ENCODE measurements around the gene IQCK. TPM values are rescaled to one million over a fixed set of nuclear protein-coding genes. Genes with fewer than 3 reads are reported as not detected.
A peak's percentile ranks its signal among the peaks of the same experiment; 100 is the strongest.
"Not testable (repeated sequence)": the region's sequence is repeated elsewhere in the genome, so short reads cannot be mapped to it uniquely, and the experiment has no call there.

The IQCK gene
- total RNA-seq, 2 donors from 2014 or later: 2.2 to 3.7 TPM

DNA sequence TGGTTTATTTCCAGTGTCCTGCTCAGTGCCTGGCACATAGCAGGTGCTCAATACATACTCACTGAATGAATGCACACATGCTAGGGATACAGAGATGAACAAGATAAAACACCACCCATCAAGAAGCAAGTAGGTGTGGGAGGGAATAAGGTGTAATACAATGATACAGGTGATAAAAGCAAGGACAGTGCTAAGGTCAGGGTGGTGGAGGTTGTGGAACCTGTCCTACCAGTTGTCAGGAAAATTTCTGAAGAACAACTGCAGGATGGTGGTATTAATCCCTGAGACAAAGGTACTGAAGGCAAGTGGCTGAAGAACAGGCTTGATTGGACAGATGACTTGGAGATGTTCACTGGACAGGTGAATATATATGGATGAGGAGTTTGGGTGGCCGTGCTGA lies 1.9 kb upstream of the IQCK start:
- Mint-ChIP-seq H3K4me3 (peak overlapping the region; percentile 66), H3K27ac (no peak overlapping the region), H3K36me3 (ENCODE audit: low read depth) (peaks cover 10% of the 10 kb centered on the region), H3K27me3 (no peaks in the 10 kb centered on the region), H3K4me1 (peaks cover 32% of the 10 kb centered on the region)
- no peak for DNase-seq
- H3K9me3 ChIP-seq (ENCODE audit: control insufficient read depth, low read length, poor library complexity, severe bottlenecking): no peaks in the 10 kb centered on the region
- no peak for ATAC-seq

DNA sequence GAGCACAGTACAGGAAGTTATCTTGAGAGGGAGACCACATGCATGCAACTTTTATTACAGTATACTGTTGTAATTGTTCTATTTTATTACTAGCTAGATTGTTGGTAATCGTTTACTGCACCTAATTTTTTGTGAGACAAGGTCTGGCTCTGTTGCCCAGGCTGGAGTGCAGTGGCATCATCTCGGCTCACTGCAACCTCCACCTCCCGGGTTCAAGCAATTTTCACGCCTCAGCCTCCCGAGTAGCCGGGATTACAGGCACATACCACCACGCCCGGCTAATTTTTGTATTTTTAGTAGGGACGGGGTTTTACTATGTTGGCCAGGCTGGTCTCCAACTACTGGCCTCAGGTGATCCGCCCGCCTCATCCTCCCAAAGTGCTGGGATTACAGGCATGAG lies 1.3 kb upstream of the IQCK start:
- not testable (repeated sequence) for H3K9me3 ChIP-seq (ENCODE audit: control insufficient read depth, low read length, poor library complexity, severe bottlenecking); DNase-seq; H3K36me3 Mint-ChIP-seq (ENCODE audit: low read depth); H3K27me3 Mint-ChIP-seq; H3K27ac Mint-ChIP-seq; ATAC-seq
- Mint-ChIP-seq H3K4me1 (peaks cover 32% of the 10 kb centered on the region), H3K4me3 (peak overlapping the region; percentile 97)

DNA sequence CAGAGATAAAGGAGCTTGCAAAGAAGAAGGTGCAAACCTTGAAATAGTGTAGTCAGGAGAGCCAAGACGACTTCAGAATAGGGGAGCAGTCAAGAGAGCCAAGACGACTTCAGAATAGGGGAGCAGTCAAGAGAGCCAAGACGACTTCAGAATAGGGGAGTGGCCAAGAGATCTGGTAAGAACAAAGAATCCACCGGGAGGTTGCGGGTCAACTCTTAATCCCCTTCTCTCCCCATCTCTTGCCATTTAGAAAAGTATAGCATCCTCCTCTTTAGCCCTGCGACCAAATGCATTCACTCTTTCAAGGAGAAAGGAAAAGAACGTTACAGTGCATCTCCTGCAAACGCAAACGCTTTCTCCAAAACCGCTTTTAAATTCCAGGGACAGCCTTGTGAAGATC lies 757 bp upstream of the IQCK start:
- Mint-ChIP-seq H3K27me3 (no peaks in the 10 kb centered on the region), H3K27ac (peak overlapping the region; percentile 78), H3K36me3 (ENCODE audit: low read depth) (peaks cover 7% of the 10 kb centered on the region), H3K4me3 (peak overlapping the region; percentile 97), H3K4me1 (peaks cover 31% of the 10 kb centered on the region)
- no peaks in the 10 kb centered on the region for H3K9me3 ChIP-seq (ENCODE audit: control insufficient read depth, low read length, poor library complexity, severe bottlenecking)
- DNase-seq: no peak
- no peak for ATAC-seq

DNA sequence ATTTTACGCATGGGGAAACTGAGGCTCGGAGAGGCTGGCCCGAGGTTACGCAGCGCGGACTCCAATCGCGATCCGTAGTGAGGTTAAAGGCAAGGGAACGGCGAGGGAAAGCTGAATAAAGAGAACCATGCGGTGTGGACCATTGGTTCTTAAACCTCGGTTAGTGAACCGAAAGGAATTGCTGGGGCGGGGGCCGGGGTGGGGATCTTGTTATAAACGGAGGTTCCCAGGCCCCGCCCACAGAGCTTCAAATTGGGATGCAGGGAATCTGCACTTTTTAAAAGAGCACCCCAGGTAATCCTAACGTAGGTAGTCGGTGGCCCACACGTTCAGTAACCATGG lies 524 bp downstream of the IQCK start:
- no peaks in the 10 kb centered on the region for H3K9me3 ChIP-seq (ENCODE audit: control insufficient read depth, low read length, poor library complexity, severe bottlenecking)
- DNase-seq (no peak), ATAC-seq (no peak)
- Mint-ChIP-seq H3K4me3 (peak overlapping the region; percentile 97), H3K4me1 (peaks cover 31% of the 10 kb centered on the region), H3K27me3 (no peaks in the 10 kb centered on the region), H3K36me3 (ENCODE audit: low read depth) (peaks cover 7% of the 10 kb centered on the region), H3K27ac (peak overlapping the region; percentile 78)

DNA sequence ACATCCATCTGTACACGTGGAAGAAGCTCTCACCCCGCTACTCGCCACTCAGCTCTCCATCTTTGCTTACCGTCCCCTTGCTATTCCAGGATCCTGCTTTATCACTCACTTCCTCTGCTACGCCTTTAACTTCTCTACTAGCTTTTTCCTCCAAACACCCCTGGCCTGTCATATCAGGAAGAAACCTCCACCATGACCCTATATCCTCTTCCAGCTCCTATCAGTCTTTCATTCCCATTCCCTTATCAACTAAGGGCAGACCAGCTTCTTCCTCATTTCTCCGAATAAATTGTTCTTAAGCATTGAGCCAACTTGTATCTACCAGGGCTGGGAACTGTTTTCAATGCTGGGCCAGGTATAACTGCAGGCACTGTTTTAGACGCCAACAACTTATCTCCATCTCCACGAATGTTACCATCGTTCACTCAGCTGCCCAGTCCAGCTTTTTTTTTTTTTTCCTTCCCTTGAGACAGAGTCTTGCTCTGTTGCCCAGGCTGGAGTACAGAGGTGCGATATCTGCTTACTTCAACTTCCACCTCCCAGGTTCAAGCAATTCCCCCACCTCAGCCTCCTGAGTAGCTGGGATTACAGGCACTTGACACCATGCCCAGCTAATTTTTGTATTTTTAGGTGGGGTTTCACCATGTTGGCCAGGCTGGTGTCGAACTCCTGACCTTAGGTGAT lies 4.3 kb downstream of the IQCK start:
- H3K4me1 Mint-ChIP-seq: peaks cover 11% of the 10 kb centered on the region
- H3K36me3 Mint-ChIP-seq (ENCODE audit: low read depth): no peaks in the 10 kb centered on the region
- DNase-seq (no peak), ATAC-seq (no peak)
- H3K4me3 Mint-ChIP-seq: peak overlapping the region; percentile 67
- peak overlapping the region; percentile 77 for H3K27ac Mint-ChIP-seq
- H3K9me3 ChIP-seq (ENCODE audit: control insufficient read depth, low read length, poor library complexity, severe bottlenecking): no peaks in the 10 kb centered on the region
- H3K27me3 Mint-ChIP-seq: no peaks in the 10 kb centered on the region

DNA sequence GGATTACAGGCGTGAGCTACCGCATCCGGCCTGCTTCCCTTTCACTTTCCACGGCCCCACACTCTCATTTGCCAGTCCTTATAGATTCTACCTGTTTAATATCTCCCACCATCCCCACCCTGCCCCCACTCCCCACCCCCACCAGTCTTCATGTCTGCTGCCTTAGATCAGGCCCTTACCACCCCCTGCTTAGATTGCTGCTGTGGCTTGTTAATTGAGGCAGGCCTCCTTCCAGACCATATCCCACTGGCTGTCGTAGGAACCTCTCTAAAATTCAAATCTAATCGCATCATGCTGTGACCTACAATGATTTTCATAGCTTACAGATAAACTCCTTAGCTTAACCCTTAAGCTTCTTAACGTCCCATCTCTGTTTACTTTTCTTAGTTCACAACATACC lies 4.9 kb downstream of the IQCK start:
- no peaks in the 10 kb centered on the region for H3K27me3 Mint-ChIP-seq
- no peaks in the 10 kb centered on the region for H3K36me3 Mint-ChIP-seq (ENCODE audit: low read depth)
- H3K4me1 Mint-ChIP-seq: peaks cover 11% of the 10 kb centered on the region
- peak overlapping the region; percentile 67 for H3K4me3 Mint-ChIP-seq
- H3K27ac Mint-ChIP-seq: no peak overlapping the region
- no peak for ATAC-seq
- DNase-seq: no peak
- H3K9me3 ChIP-seq (ENCODE audit: control insufficient read depth, low read length, poor library complexity, severe bottlenecking): no peaks in the 10 kb centered on the region

DNA sequence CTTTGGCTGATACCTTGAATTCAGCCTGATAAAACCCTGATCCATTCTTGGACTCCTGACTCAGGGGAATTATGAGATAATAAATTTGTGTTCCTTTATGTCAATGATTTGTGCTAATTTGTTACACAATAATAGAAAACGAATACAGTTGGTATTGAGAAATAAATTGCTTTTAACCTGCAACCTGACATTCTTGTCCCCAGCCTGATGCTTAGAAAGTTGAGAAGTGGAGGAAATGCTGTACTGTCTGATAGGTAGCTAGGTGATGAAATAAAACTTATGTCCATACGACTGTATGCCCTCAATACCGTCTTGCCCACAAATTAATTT lies 10.5 kb downstream of the IQCK start:
- Mint-ChIP-seq H3K27ac (no peak overlapping the region), H3K27me3 (no peaks in the 10 kb centered on the region), H3K4me3 (no peak overlapping the region), H3K4me1 (peaks cover 3% of the 10 kb centered on the region), H3K36me3 (ENCODE audit: low read depth) (no peaks in the 10 kb centered on the region)
- DNase-seq: no peak
- no peaks in the 10 kb centered on the region for H3K9me3 ChIP-seq (ENCODE audit: control insufficient read depth, low read length, poor library complexity, severe bottlenecking)
- no peak for ATAC-seq

DNA sequence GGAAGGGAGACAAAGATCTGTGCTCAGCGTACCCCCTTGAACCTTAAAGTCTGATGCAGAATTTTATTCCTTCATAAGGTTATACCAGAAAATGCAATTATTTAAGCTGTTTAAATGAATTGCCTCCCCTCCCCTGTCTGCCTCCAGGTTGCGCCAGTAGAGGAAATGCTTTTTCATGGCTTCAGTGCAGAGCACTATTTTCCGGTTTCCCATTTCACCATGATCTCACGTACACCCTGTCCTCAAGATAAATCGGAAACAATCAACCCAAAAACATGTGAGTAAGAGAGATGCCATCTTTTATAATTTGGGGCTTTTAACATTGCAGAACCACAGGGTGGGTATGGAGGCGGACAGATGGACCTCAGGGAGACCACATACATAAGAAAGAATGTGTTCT lies 15.5 kb downstream of the IQCK start:
- ATAC-seq (no peak), DNase-seq (no peak)
- no peaks in the 10 kb centered on the region for H3K9me3 ChIP-seq (ENCODE audit: control insufficient read depth, low read length, poor library complexity, severe bottlenecking)
- Mint-ChIP-seq H3K36me3 (ENCODE audit: low read depth) (peaks cover 5% of the 10 kb centered on the region), H3K4me3 (no peak overlapping the region), H3K27ac (no peak overlapping the region), H3K27me3 (no peaks in the 10 kb centered on the region), H3K4me1 (no peaks in the 10 kb centered on the region)

DNA sequence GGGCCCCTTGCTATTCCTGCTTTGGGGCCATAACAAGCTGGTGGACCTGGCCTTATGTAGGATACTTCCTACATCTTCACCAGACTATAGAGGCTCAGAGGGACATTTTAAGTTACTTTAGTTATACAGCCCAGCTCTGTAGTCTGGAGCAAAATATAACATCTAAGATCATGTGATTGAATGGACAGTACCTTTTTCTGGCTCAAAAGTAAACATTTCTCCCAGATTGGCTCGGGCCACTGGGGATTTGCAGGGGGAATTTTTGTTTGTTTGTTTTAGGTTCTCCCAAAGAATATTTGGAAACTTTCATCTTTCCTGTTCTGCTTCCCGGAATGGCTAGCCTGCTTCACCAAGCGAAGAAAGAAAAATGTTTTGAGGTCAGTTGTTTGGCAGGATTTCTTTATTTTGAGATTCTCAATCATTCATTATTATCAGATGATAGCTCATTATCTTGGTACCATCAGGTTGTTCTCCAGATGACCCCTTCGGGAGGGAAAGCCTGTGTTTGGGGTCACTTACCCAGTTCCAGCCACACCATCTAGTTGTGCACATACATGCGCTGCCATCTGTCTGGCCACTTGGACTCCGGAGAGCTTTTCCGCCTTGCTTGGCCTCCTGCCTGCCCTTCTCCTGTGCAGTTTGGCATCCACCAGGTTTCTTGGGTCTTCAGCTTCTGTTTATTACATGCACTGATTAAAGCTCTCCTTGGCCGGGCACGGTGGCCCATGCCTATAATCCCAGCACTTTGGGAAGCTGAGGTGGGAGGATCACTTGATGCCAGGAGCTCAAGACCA lies 17.2 kb downstream of the IQCK start:
- no peaks in the 10 kb centered on the region for H3K9me3 ChIP-seq (ENCODE audit: control insufficient read depth, low read length, poor library complexity, severe bottlenecking)
- Mint-ChIP-seq H3K27ac (no peak overlapping the region), H3K36me3 (ENCODE audit: low read depth) (peaks cover 10% of the 10 kb centered on the region), H3K4me3 (no peak overlapping the region), H3K4me1 (no peaks in the 10 kb centered on the region), H3K27me3 (peaks cover 9% of the 10 kb centered on the region)
- no peak for DNase-seq
- ATAC-seq: no peak

DNA sequence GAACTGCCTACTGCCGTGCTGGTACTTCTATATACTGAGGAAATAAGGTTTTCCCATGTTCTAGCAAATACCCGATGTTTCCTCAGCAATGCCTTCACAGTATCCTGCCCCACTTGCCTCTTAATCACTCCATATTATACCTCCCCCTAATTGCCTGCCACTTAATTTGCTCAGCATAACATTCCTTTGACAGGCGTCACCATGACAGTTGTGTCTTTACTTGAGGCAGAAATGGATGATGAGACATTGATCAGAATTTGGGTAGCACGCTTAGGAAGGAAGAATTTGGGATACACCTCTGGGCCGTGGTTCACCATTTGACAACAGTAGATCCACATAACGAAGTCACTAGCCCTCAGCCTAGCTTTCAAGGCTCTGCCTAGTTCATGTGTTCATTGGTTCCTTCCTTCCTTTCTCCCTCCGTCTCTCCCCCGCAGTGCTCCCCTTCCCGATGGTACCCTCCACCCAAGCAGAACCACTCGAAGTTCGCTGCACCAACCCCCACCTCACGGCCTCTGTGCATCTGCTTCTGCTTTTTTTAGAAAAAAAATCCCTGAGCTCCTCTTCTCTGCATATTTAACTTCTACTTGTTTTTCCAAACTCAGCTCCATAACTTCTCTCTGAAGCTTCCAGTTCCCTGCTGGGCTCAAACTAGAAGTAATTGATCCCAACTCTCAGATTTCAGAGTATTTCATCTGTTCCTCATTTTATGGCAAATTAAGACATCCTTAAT lies 19.4 kb downstream of the IQCK start:
- no peaks in the 10 kb centered on the region for H3K9me3 ChIP-seq (ENCODE audit: control insufficient read depth, low read length, poor library complexity, severe bottlenecking)
- no peaks in the 10 kb centered on the region for H3K4me1 Mint-ChIP-seq
- H3K36me3 Mint-ChIP-seq (ENCODE audit: low read depth): peaks cover 12% of the 10 kb centered on the region
- ATAC-seq (no peak), DNase-seq (no peak)
- H3K4me3 Mint-ChIP-seq: no peak overlapping the region
- no peak overlapping the region for H3K27ac Mint-ChIP-seq
- peaks cover 13% of the 10 kb centered on the region for H3K27me3 Mint-ChIP-seq

DNA sequence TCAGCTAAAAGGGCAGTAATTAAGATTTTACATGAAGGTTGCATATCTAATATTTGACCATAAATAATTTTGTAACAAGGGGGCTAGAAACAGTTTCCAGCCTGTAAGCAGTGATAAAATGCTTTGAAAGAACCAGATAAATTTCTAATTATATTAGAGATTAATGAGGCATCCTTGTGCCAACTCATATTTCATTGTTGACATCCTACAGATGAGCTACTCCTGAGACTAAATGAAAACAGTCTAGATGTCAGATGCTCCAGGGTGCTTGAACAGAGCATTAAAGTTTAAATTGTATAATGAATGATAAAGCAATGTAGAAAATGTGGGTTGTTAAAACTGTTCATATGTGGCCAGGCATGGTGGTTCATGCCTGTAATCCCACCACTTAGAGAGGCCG lies 23.3 kb downstream of the IQCK start:
- Mint-ChIP-seq H3K27ac (no peak overlapping the region), H3K36me3 (ENCODE audit: low read depth) (peaks cover 9% of the 10 kb centered on the region), H3K4me3 (no peak overlapping the region), H3K4me1 (no peaks in the 10 kb centered on the region), H3K27me3 (peaks cover 13% of the 10 kb centered on the region)
- DNase-seq (no peak), ATAC-seq (no peak)
- H3K9me3 ChIP-seq (ENCODE audit: control insufficient read depth, low read length, poor library complexity, severe bottlenecking): no peaks in the 10 kb centered on the region

DNA sequence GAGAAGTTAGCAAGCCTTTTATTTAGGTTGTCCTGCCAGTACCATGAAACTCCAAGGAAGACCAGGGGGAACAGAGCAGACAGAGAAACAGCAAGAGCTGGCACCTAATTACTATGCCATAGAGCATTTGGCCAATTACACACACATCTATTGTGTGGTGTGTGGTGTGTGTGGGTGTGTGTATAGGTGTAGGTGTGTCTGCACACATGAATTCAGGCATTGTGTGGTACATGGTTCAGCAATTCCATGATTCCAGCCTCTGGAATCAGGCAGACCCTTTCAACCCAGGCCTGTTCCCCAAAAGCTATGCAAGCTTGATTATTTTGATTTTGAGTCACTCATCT lies 25.7 kb downstream of the IQCK start:
- H3K4me1 Mint-ChIP-seq: no peaks in the 10 kb centered on the region
- DNase-seq (no peak), ATAC-seq (no peak)
- H3K27ac Mint-ChIP-seq: no peak overlapping the region
- no peak overlapping the region for H3K4me3 Mint-ChIP-seq
- peaks cover 13% of the 10 kb centered on the region for H3K27me3 Mint-ChIP-seq
- no peaks in the 10 kb centered on the region for H3K9me3 ChIP-seq (ENCODE audit: control insufficient read depth, low read length, poor library complexity, severe bottlenecking)
- H3K36me3 Mint-ChIP-seq (ENCODE audit: low read depth): peaks cover 6% of the 10 kb centered on the region

DNA sequence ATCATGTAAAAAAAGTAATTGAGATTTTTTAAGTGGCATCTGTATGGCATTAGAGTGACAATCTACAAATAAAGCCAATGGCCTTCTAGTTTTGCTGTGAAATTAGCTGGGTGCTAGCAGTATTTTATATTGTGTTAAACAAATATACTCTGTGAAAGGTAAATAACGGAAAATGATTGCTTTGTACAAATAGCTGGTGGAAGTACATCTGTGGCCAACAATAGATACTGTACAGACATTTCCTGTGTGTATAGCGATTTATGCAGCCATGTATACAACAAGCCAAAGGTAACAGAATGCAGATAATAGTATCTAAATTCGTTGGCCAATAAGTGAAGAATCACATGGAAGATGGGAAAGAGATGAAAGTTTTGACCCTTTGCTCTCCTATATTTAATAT lies 26.6 kb downstream of the IQCK start:
- Mint-ChIP-seq H3K4me3 (no peak overlapping the region), H3K27me3 (peaks cover 10% of the 10 kb centered on the region), H3K4me1 (no peaks in the 10 kb centered on the region), H3K27ac (no peak overlapping the region), H3K36me3 (ENCODE audit: low read depth) (peaks cover 6% of the 10 kb centered on the region)
- DNase-seq: no peak
- H3K9me3 ChIP-seq (ENCODE audit: control insufficient read depth, low read length, poor library complexity, severe bottlenecking): no peaks in the 10 kb centered on the region
- no peak for ATAC-seq
